Pancreas (tissue), 10 donors: ENCODE measurements around the gene IL1RAP. TPM values are rescaled to one million over a fixed set of nuclear protein-coding genes. Genes with fewer than 3 reads are reported as not detected.

Experiments
- ATAC-seq, 4 donors: fragments of 200-7000 bp; cut with Tn5 transposase; one replicate each; pipeline versions ENCODE4 v1.8.0 to v1.9.1; 2020; ENCODE audit warnings: mild to moderate bottlenecking in 4 of 4, moderate library complexity in 4 of 4
- DNase-seq, 6 donors: peaks; one replicate each; pipeline ENCODE4 v3.0.0-alpha.2; 2020
- FAIRE-seq: peaks from 2 replicates; lab custom pipeline; 2012; peaks lifted over from hg19 to GRCh38; lab: Jason Lieb, UNC
- H3K27ac ChIP-seq, 4 donors: fragments of 200-600 bp; sonication (generic); 1 replicate in 3 of 4; 2 replicates in 1 of 4; pipeline versions ENCODE4 v1.5.0 to v1.8.0; 2020
- H3K27me3 ChIP-seq, 4 donors: fragments of 200-600 bp; one replicate each; pipeline ENCODE4 v1.8.0; 2021
- H3K36me3 ChIP-seq, 3 donors: fragments of 200-600 bp; sonication (generic) in 1 of 3; one replicate each; pipeline versions ENCODE4 v1.5.0 to v1.8.0; 2020 to 2021
- H3K4me1 ChIP-seq, 3 donors: fragments of 200-600 bp; one replicate each; pipeline ENCODE4 v1.8.0; 2021
- H3K4me3 ChIP-seq, 4 donors: fragments of 200-600 bp; sonication (generic) in 2 of 4; one replicate each; pipeline versions ENCODE4 v1.5.0 to v1.8.0; 2020 to 2021
- H3K9me3 ChIP-seq, 4 donors: fragments of 200-600 bp; one replicate each; pipeline ENCODE4 v1.8.0; 2021
- CTCF ChIP-seq, 4 donors: fragments of 200-600 bp; sonication (generic) in 3 of 4; IDR thresholded peaks; one replicate each; pipeline versions ENCODE4 v1.5.0 to v1.8.0; 2021; ENCODE audit warnings: antibody characterized with exemption in 4 of 4
- WGBS, 2 donors: extraction: QIAGEN DNeasy Blood & Tissue Kit; methylation state at CpG; one replicate each; pipeline ENCODE4 v1.1.7; 2013; 5-methylcytosine and 5-hydroxymethylcytosine counted together
- intact Hi-C, 3 donors: fragments of 100-400 bp; cut with DNase I; formaldehyde crosslinking; loops; one replicate each; pipeline versions ENCODE4 v1.11.1 to v1.14.2; 2022
- polyA plus RNA-seq, 2 donors: library from polyadenylated mRNA; stranded (reverse); fragments of 200-250 nt; gene quantifications; one replicate each; pipeline ENCODE4 v1.2.3, GENCODE V29; 2013
- total RNA-seq, 6 donors: library from RNA; stranded (reverse); fragmentation: NEBNext Ultra II Directional in 4 of 6; extraction: Animal tissue kit (Norgen Biotek cat#: 25700) in 4 of 6; gene quantifications; one replicate each; pipeline versions ENCODE4 v1.2.1 to v1.2.4, GENCODE V29; 2021 to 2023
- donor health status: healthy with polysubstance abuse.
- donor health status: DM: no; HTN: no; CAD: no; lungs with moderate emphysema.
- donor health status: DM: no; HTN: no; CAD: no.
- donor health status: control.
- donor health status: control.
- donor health status: Bipolar disorder and iron deficiency.
- donor health status: DM: yes; HTN: yes; CAD: no.
- donor health status: DM: no; HTN: no; CAD: no.
- donor health status: DM: no; HTN: no; CAD: no.
- donor health status: DM: yes; HTN: yes; CAD: no.

IL1RAP gene
- total and polyA plus RNA-seq, 8 donors = 0.49 to 9.3 (median 3.4) TPM

GRCh38 chr3:190505381-190506003 lies 8.4 kb upstream of the IL1RAP start:
- intact Hi-C loops = no loop called here
- FAIRE-seq = no peak
- Histone ChIP-seq H3K27me3 (no peaks in the 10 kb centered on the region), H3K36me3 (no peaks in the 10 kb centered on the region), H3K4me1 (peaks cover 0 to 5% (median 0%) of the 10 kb centered on the region in 3 donors), H3K9me3 (no peaks in the 10 kb centered on the region), H3K27ac (no peak overlapping the region), H3K4me3 (no peak overlapping the region)
- ATAC-seq = peak in 3 of 4 donors; percentile 31 to 67 (median 49)
- no peak for DNase-seq
- 66 to 72% methylated on average over 3 of the region's 3 CpGs for whole genome bisulfite sequencing, 2 donors
- no peak for TF ChIP-seq CTCF (IDR thresholded peaks at IDR 0.05)

- TF ChIP-seq CTCF (IDR thresholded peaks at IDR 0.05) = no peak
- FAIRE-seq = no peak
- Histone ChIP-seq H3K27ac (no peak overlapping the region), H3K4me1 (peaks cover 0 to 5% (median 0%) of the 10 kb centered on the region in 3 donors), H3K4me3 (no peak overlapping the region), H3K27me3 (no peaks in the 10 kb centered on the region), H3K9me3 (no peaks in the 10 kb centered on the region), H3K36me3 (no peaks in the 10 kb centered on the region)
- intact Hi-C loops = no loop called here
- WGBS, 2 donors = 94 to 97% methylated on average over 4 of the region's 4 CpGs
- no peak for ATAC-seq
- no peak for DNase-seq
Observed at GRCh38 chr3:190506271-190506670, 7.6 kb upstream of the IL1RAP start.

- no peaks in the 10 kb centered on the region for H3K9me3 ChIP-seq
- peaks cover 0 to 4% (median 0%) of the 10 kb centered on the region in 3 donors for H3K4me1 ChIP-seq
- no peaks in the 10 kb centered on the region for H3K36me3 ChIP-seq
- ATAC-seq (no peak), DNase-seq (no peak), FAIRE-seq (no peak)
- no peak for TF ChIP-seq CTCF (IDR thresholded peaks at IDR 0.05)
- H3K27ac ChIP-seq = no peak overlapping the region
- H3K27me3 ChIP-seq = no peaks in the 10 kb centered on the region
- no peak overlapping the region for H3K4me3 ChIP-seq
- intact Hi-C loops = no loop called here
- WGBS, 2 donors = 91 to 93% methylated on average over 3 of the region's 3 CpGs
Observed at GRCh38 chr3:190512666-190513065, 1.2 kb upstream of the IL1RAP start.

- TF ChIP-seq CTCF (IDR thresholded peaks at IDR 0.05) = no peak
- FAIRE-seq (no peak), DNase-seq (peak; percentile 15 to 70 (median 42)), ATAC-seq (peak; percentile 40 to 72 (median 60))
- H3K4me1 ChIP-seq = peaks cover 0 to 4% (median 0%) of the 10 kb centered on the region in 3 donors
- no peaks in the 10 kb centered on the region for H3K9me3 ChIP-seq
- peak overlapping the region; percentile 53 to 87 (median 80) for H3K4me3 ChIP-seq
- H3K27me3 ChIP-seq = no peaks in the 10 kb centered on the region
- peak overlapping the region in 2 of 4 donors; percentile 82 to 86 for H3K27ac ChIP-seq
- 1% methylated on average over 29 of the region's 29 CpGs for WGBS, 2 donors
- no peaks in the 10 kb centered on the region for H3K36me3 ChIP-seq
- intact Hi-C loops = no loop called here
Observed at GRCh38 chr3:190514413-190515153, 698 bp downstream of the IL1RAP start.

- no peaks in the 10 kb centered on the region for H3K9me3 ChIP-seq
- FAIRE-seq = no peak
- intact Hi-C loops = no loop called here
- no peak for TF ChIP-seq CTCF (IDR thresholded peaks at IDR 0.05)
- H3K4me3 ChIP-seq = no peak overlapping the region
- no peaks in the 10 kb centered on the region for H3K27me3 ChIP-seq
- no peak for DNase-seq
- ATAC-seq = no peak
- H3K4me1 ChIP-seq = peaks cover 0 to 4% (median 0%) of the 10 kb centered on the region in 3 donors
- 81 to 96% methylated on average over 1 of the region's 1 CpG for WGBS, 2 donors
- no peak overlapping the region for H3K27ac ChIP-seq
- no peaks in the 10 kb centered on the region for H3K36me3 ChIP-seq
Observed at GRCh38 chr3:190516416-190516815, 2.5 kb downstream of the IL1RAP start.
